Measurements from ENCODE around the gene ZNF92.

Gene ZNF92

GRCh38 chr7:65448816-65449504 lies 75.3 kb downstream of the ZNF92 start (continued):
- TF ChIP-seq TOX (CRISPR knock-in tag; IDR thresholded peaks at IDR 0.05; ENCODE audit: borderline replicate concordance) (no peak), ZFP30 (CRISPR knock-in tag; IDR thresholded peaks at IDR 0.05) (no peak), CSDC2 (CRISPR knock-in tag; IDR thresholded peaks at IDR 0.05) (no peak), ZNF8 (CRISPR knock-in tag; IDR thresholded peaks at IDR 0.05) (no peak), ARNTL (CRISPR knock-in tag; IDR thresholded peaks at IDR 0.05; ENCODE audit: borderline replicate concordance, low read depth) (no peak), OSR1 (CRISPR knock-in tag; IDR thresholded peaks at IDR 0.05) (no peak), PPARA (CRISPR knock-in tag; IDR thresholded peaks at IDR 0.05; ENCODE audit: borderline replicate concordance) (no peak), ZNF565 (CRISPR knock-in tag; conservative IDR thresholded peaks at IDR 0.05; ENCODE audit: low read depth) (no peak)
- TF ChIP-seq, protein P1, sequence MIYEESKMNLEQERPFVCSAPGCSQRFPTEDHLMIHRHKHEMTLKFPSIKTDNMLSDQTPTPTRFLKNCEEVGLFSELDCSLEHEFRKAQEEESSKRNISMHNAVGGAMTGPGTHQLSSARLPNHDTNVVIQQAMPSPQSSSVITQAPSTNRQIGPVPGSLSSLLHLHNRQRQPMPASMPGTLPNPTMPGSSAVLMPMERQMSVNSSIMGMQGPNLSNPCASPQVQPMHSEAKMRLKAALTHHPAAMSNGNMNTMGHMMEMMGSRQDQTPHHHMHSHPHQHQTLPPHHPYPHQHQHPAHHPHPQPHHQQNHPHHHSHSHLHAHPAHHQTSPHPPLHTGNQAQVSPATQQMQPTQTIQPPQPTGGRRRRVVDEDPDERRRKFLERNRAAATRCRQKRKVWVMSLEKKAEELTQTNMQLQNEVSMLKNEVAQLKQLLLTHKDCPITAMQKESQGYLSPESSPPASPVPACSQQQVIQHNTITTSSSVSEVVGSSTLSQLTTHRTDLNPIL (CRISPR knock-in tag; IDR thresholded peaks at IDR 0.05; ENCODE audit: low read depth): no peak
- TF ChIP-seq, protein P2, sequence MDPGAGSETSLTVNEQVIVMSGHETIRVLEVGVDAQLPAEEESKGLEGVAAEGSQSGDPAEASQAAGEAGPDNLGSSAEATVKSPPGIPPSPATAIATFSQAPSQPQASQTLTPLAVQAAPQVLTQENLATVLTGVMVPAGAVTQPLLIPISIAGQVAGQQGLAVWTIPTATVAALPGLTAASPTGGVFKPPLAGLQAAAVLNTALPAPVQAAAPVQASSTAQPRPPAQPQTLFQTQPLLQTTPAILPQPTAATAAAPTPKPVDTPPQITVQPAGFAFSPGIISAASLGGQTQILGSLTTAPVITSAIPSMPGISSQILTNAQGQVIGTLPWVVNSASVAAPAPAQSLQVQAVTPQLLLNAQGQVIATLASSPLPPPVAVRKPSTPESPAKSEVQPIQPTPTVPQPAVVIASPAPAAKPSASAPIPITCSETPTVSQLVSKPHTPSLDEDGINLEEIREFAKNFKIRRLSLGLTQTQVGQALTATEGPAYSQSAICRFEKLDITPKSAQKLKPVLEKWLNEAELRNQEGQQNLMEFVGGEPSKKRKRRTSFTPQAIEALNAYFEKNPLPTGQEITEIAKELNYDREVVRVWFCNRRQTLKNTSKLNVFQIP (CRISPR knock-in tag; IDR thresholded peaks at IDR 0.05; ENCODE audit: borderline replicate concordance, low read depth): no peak

GRCh38 chr7:65449505-65449852 lies 75.8 kb downstream of the ZNF92 start:
- TF ChIP-seq TCF4 (CRISPR knock-in tag; IDR thresholded peaks at IDR 0.05; ENCODE audit: borderline replicate concordance) (no peak), ZNF8 (CRISPR knock-in tag; IDR thresholded peaks at IDR 0.05) (no peak), ZFP30 (CRISPR knock-in tag; IDR thresholded peaks at IDR 0.05) (no peak), ZNF565 (CRISPR knock-in tag; conservative IDR thresholded peaks at IDR 0.05; ENCODE audit: low read depth) (no peak), ZNF70 (CRISPR knock-in tag; IDR thresholded peaks at IDR 0.05) (no peak), TOX (CRISPR knock-in tag; IDR thresholded peaks at IDR 0.05; ENCODE audit: borderline replicate concordance) (no peak), ARNTL (CRISPR knock-in tag; IDR thresholded peaks at IDR 0.05; ENCODE audit: borderline replicate concordance, low read depth) (no peak), OSR1 (CRISPR knock-in tag; IDR thresholded peaks at IDR 0.05) (no peak), GLIS3 (CRISPR knock-in tag; IDR thresholded peaks at IDR 0.05) (no peak), RARB (CRISPR knock-in tag; IDR thresholded peaks at IDR 0.05) (no peak), ESRRG (CRISPR knock-in tag; IDR thresholded peaks at IDR 0.05) (no peak), ZFP3 (CRISPR knock-in tag; IDR thresholded peaks at IDR 0.05) (no peak)
- TF ChIP-seq, protein P2 (CRISPR knock-in tag; IDR thresholded peaks at IDR 0.05; ENCODE audit: borderline replicate concordance, low read depth): no peak
- TF ChIP-seq, protein P1 (CRISPR knock-in tag; IDR thresholded peaks at IDR 0.05; ENCODE audit: low read depth): no peak
- TF ChIP-seq, protein P3, sequence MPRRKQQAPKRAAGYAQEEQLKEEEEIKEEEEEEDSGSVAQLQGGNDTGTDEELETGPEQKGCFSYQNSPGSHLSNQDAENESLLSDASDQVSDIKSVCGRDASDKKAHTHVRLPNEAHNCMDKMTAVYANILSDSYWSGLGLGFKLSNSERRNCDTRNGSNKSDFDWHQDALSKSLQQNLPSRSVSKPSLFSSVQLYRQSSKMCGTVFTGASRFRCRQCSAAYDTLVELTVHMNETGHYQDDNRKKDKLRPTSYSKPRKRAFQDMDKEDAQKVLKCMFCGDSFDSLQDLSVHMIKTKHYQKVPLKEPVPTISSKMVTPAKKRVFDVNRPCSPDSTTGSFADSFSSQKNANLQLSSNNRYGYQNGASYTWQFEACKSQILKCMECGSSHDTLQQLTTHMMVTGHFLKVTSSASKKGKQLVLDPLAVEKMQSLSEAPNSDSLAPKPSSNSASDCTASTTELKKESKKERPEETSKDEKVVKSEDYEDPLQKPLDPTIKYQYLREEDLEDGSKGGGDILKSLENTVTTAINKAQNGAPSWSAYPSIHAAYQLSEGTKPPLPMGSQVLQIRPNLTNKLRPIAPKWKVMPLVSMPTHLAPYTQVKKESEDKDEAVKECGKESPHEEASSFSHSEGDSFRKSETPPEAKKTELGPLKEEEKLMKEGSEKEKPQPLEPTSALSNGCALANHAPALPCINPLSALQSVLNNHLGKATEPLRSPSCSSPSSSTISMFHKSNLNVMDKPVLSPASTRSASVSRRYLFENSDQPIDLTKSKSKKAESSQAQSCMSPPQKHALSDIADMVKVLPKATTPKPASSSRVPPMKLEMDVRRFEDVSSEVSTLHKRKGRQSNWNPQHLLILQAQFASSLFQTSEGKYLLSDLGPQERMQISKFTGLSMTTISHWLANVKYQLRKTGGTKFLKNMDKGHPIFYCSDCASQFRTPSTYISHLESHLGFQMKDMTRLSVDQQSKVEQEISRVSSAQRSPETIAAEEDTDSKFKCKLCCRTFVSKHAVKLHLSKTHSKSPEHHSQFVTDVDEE (CRISPR knock-in tag; IDR thresholded peaks at IDR 0.05): no peak
- TF ChIP-seq, protein P4, sequence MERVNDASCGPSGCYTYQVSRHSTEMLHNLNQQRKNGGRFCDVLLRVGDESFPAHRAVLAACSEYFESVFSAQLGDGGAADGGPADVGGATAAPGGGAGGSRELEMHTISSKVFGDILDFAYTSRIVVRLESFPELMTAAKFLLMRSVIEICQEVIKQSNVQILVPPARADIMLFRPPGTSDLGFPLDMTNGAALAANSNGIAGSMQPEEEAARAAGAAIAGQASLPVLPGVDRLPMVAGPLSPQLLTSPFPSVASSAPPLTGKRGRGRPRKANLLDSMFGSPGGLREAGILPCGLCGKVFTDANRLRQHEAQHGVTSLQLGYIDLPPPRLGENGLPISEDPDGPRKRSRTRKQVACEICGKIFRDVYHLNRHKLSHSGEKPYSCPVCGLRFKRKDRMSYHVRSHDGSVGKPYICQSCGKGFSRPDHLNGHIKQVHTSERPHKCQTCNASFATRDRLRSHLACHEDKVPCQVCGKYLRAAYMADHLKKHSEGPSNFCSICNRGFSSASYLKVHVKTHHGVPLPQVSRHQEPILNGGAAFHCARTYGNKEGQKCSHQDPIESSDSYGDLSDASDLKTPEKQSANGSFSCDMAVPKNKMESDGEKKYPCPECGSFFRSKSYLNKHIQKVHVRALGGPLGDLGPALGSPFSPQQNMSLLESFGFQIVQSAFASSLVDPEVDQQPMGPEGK (CRISPR knock-in tag; IDR thresholded peaks at IDR 0.05; ENCODE audit: borderline replicate concordance): no peak
- ATAC-seq: peak; percentile 40; the same call in 1 of the 3 replicates
